ENCODE measurements around the gene ITPKC.
"Not testable (repeated sequence)": the region's sequence is repeated elsewhere in the genome, so short reads cannot be mapped to it uniquely, and the experiment has no call there.

The ITPKC gene

DNA sequence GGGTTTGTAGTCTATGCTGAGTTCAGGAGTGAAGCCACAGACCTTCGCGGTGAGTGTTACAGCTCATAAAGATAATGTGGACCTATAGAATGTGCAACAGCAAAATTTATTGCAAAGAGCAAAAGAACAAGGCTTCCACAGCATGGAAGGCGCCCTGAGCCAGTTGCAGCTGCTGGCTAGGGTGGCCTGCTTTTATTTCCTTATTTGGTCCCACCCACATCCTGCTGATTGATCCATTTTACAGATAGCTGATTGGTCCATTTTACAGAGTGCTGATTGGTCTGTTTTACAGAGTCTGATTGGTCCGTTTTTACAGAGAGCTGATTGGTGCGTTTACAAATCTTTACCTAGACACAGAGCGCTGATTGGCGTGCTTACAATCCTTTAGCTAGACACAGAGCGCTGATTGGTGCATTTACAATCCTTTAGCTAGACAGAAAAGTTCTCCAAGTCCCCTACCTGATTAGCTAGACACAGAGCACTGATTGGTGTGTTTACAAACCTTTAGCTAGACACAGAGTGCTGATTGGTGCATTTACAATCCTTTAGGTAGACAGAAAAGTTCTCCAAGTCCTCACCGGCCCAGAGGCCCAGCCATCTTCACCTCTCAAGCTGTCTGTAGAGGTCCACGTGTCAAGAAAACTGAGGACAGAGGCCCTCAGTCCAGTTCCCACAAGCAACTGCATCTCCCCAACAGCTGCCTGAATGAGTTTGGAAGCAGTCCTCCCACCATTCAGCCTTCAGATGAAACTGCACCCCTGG is 54.4 kb downstream of the ITPKC start:
- DNase-seq, result not testable (repeated sequence)

DNA sequence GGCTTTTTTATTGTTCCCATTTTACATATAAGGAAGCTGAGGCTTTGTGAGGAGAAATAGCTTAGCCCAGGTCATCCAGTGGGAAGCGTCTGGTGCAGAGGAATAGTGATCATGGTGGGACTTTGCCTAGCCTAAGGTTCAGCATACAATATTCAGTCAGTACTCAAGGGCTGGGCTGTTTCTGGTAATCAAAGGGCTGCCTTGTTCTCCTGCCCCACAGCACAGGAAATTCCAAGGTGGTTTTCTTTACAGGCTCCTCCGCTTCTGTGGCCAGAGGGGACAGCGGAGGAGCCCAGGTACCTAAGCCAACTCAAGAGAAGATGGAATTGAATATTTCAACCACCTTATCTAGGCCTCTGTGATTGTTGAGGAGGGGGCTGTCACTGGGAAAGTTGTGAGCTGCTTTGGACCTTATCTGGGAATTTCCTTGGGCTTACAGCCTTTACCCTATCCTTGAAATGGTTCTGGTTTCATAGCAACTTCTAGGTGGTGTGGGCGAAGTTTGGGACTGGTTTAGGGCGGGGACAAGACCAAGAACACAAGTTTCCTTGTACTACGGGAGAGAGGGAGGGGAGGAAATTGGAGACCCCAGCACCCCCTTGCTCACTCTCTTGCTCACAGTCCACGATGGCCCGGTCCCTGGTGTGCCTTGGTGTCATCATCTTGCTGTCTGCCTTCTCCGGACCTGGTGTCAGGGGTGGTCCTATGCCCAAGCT is 58.2 kb downstream of the ITPKC start, which contains the start of gene MIA:
Gene MIA, plus strand, starts transcription at position 606 of the 716 bp plus-strand sequence. Its CDS starts 22 bp downstream, at position 628.
- DNase-seq, result no peak

DNA sequence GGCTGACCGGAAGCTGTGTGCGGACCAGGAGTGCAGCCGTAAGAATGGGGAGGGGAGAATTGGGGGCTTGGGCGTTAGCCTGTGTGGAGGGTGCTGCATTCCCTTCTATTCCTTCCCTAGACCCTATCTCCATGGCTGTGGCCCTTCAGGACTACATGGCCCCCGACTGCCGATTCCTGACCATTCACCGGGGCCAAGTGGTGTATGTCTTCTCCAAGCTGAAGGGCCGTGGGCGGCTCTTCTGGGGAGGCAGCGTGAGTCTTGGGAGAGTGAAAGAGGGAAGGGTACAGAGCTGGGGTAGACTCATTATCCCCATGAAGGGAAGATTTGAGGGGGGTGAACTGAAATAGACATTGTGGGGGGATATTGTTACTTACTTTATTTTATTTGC is 58.7 kb downstream of the ITPKC start:
- no peak for DNase-seq

- no peak for DNase-seq
Observed at GRCh38 chr19:40776364-40776763, 59.5 kb downstream of the ITPKC start.

- peak; percentile 97 for DNase-seq
Observed at GRCh38 chr19:40776932-40777644, 60.2 kb downstream of the ITPKC start.

- no peak for DNase-seq
Observed at GRCh38 chr19:40777645-40777936, 60.7 kb downstream of the ITPKC start.

- peak; percentile 98 for DNase-seq
Observed at GRCh38 chr19:40777937-40778705, 61.2 kb downstream of the ITPKC start, which contains the start of gene RAB4B. RAB4B (plus strand) TSS chr19:40778247; CDS start chr19:40778376, 129 bp downstream.

GRCh38 chr19:40778706-40779284 is 61.9 kb downstream of the ITPKC start:
- DNase-seq, result no peak

- no peak for DNase-seq
Observed at GRCh38 chr19:40780582-40780981, 63.7 kb downstream of the ITPKC start.

DNA sequence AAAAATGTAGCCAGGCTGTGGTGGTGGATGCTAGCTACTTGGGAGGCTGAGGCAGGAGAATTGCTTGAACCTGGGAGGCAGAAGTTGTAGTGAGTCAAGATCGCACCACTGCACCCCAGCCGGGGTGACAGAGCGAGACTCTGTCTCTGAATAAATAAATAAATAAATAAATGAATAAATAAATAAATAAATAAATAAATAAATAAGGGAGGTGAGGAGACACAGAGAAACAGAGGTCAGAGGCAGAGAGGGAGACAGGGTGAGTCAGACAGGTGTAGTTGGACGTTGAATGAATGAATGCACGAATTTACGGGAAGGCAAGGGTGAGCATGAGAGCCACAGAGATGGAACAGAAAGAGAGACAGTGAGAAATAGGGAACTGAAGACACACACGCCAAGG is 64.2 kb downstream of the ITPKC start:
- no peak for DNase-seq

DNA sequence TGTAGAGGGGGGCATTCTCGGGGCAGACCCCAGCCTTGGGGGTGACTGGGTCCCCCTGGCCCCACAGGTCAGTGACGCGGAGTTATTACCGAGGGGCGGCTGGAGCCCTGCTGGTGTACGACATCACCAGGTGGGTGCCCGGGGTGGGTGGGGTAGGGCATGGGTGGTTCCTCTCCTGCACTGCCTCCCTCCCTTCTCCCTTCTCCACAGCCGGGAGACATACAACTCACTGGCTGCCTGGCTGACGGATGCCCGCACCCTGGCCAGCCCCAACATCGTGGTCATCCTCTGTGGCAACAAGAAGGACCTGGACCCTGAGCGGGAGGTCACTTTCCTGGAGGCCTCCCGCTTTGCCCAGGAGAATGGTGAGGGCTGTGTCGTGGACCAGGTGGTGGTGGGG is 66.8 kb downstream of the ITPKC start:
- no peak for DNase-seq

GRCh38 chr19:40784146-40784545 is 67.2 kb downstream of the ITPKC start:
- DNase-seq, result not testable (repeated sequence)

GRCh38 chr19:40785526-40785925 is 68.6 kb downstream of the ITPKC start:
- DNase-seq, result no peak

GRCh38 chr19:40786060-40787037 is 69.4 kb downstream of the ITPKC start:
- DNase-seq, result no peak
